MM.1S (cell line): ENCODE results near the gene WHRN.

ENCODE experiments used
- DNase-seq: peaks from one replicate; pipeline ENCODE4 v3.0.0-alpha.2; 2015
- H2AFZ ChIP-seq: fragments of 300-600 bp; sonication (generic); 2 replicates; pipeline ENCODE4 v1.6.0; 2016; ENCODE audit warnings: antibody characterized with exemption, low read length
- H3F3A ChIP-seq: fragments of 300-600 bp; sonication (generic); 2 replicates; pipeline ENCODE4 v1.6.1; 2016; ENCODE audit warnings: mild to moderate bottlenecking, antibody characterized with exemption, low read length, moderate library complexity, mixed read lengths; ENCODE audit not compliant: insufficient read depth
- H3K27ac ChIP-seq: fragments of 300-600 bp; sonication (generic); 2 replicates; pipeline ENCODE4 v1.5.1; 2016; ENCODE audit warnings: mild to moderate bottlenecking, low read length
- H3K27me3 ChIP-seq: fragments of 300-600 bp; sonication (generic); replicated peaks from 2 replicates; pipeline ENCODE4 v1.6.0; 2016; ENCODE audit warnings: low read length; ENCODE audit not compliant: insufficient read depth
- H3K36me3 ChIP-seq: fragments of 300-600 bp; sonication (generic); replicated peaks from 2 replicates; pipeline ENCODE4 v1.6.1; 2016; ENCODE audit warnings: mild to moderate bottlenecking, low read length, mixed read lengths; ENCODE audit not compliant: insufficient read depth
- H3K4me1 ChIP-seq: fragments of 300-600 bp; sonication (generic); 2 replicates; pipeline ENCODE4 v1.6.1; 2016; ENCODE audit warnings: low read length, mixed read lengths
- H3K4me2 ChIP-seq: fragments of 300-600 bp; sonication (generic); 2 replicates; pipeline ENCODE4 v1.6.0; 2016; ENCODE audit warnings: low read depth, low read length
- H3K4me3 ChIP-seq: fragments of 300-600 bp; sonication (generic); 2 replicates; pipeline ENCODE4 v1.5.1; 2016; ENCODE audit warnings: low read length, mixed read lengths
- H3K79me2 ChIP-seq: fragments of 300-600 bp; sonication (generic); 2 replicates; pipeline ENCODE4 v1.6.1; 2016; ENCODE audit warnings: mixed run types, low read length, mixed read lengths
- H3K9ac ChIP-seq: fragments of 300-600 bp; sonication (generic); 2 replicates; pipeline ENCODE4 v1.6.1; 2016; ENCODE audit warnings: low read length, mixed read lengths
- H3K9me2 ChIP-seq: fragments of 300-600 bp; sonication (generic); replicated peaks from 2 replicates; pipeline ENCODE4 v1.6.1; 2016; ENCODE audit warnings: mild to moderate bottlenecking, low read length, mixed read lengths; ENCODE audit not compliant: insufficient read depth
- H3K9me3 ChIP-seq: fragments of 300-600 bp; sonication (generic); replicated peaks from 2 replicates; pipeline ENCODE4 v1.6.1; 2016; ENCODE audit warnings: mild to moderate bottlenecking, low read length, mixed read lengths; ENCODE audit not compliant: insufficient read depth
- H4K20me1 ChIP-seq: fragments of 300-600 bp; sonication (generic); 2 replicates; pipeline ENCODE4 v1.6.1; 2016; ENCODE audit warnings: mild to moderate bottlenecking, low read length, moderate library complexity, mixed read lengths; ENCODE audit not compliant: insufficient read depth
- EZH2 ChIP-seq: fragments of 300-600 bp; sonication (generic); optimal IDR thresholded peaks from 2 replicates; pipeline ENCODE3; 2017; ENCODE audit warnings: low read depth, mild to moderate bottlenecking, antibody characterized with exemption, low read length, mixed read lengths
- EZH2phosphoT487 ChIP-seq: fragments of 300-600 bp; sonication (generic); IDR thresholded peaks from 2 replicates; pipeline ENCODE4 v1.6.1; 2018; ENCODE audit warnings: antibody characterized with exemption, low read length
- TF ChIP-seq, protein P1 (sequence below): fragments of 300-600 bp; sonication (generic); IDR thresholded peaks from 2 replicates; pipeline ENCODE4 v1.5.1; 2016; ENCODE audit warnings: antibody characterized with exemption, low read length, mixed read lengths

Gene WHRN

GRCh38 chr9:114396558-114397218, 108.6 kb downstream of the WHRN start:
- H3K4me1 ChIP-seq: peaks cover 9% of the 10 kb centered on the region
- H3K79me2 ChIP-seq: peaks cover 57% of the 10 kb centered on the region
- peak overlapping the region; percentile 97; the same call in 1 of the 2 replicates for H3K27ac ChIP-seq
- no peaks in the 10 kb centered on the region for H4K20me1 ChIP-seq
- H3K9me3 ChIP-seq: no peaks in the 10 kb centered on the region
- H3K4me3 ChIP-seq: peak overlapping the region; percentile 94
- no peaks in the 10 kb centered on the region for H3K9me2 ChIP-seq
- peak overlapping the region; percentile 77 for H3K4me2 ChIP-seq
- DNase-seq: no peak
- H2AFZ ChIP-seq: no peak overlapping the region
- H3F3A ChIP-seq: peaks cover 3% of the 10 kb centered on the region; the same call in 1 of the 2 replicates
- no peaks in the 10 kb centered on the region for H3K27me3 ChIP-seq
- H3K9ac ChIP-seq: peak overlapping the region; percentile 98
- TF ChIP-seq EZH2phosphoT487: no peak
- TF ChIP-seq, protein P1, sequence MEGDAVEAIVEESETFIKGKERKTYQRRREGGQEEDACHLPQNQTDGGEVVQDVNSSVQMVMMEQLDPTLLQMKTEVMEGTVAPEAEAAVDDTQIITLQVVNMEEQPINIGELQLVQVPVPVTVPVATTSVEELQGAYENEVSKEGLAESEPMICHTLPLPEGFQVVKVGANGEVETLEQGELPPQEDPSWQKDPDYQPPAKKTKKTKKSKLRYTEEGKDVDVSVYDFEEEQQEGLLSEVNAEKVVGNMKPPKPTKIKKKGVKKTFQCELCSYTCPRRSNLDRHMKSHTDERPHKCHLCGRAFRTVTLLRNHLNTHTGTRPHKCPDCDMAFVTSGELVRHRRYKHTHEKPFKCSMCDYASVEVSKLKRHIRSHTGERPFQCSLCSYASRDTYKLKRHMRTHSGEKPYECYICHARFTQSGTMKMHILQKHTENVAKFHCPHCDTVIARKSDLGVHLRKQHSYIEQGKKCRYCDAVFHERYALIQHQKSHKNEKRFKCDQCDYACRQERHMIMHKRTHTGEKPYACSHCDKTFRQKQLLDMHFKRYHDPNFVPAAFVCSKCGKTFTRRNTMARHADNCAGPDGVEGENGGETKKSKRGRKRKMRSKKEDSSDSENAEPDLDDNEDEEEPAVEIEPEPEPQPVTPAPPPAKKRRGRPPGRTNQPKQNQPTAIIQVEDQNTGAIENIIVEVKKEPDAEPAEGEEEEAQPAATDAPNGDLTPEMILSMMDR: no peak
- TF ChIP-seq EZH2: no peak
- no peaks in the 10 kb centered on the region for H3K36me3 ChIP-seq

GRCh38 chr9:114395768-114396167, 109.5 kb downstream of the WHRN start:
- Histone ChIP-seq H3F3A (peaks cover 3% of the 10 kb centered on the region; the same call in 1 of the 2 replicates), H3K9me3 (no peaks in the 10 kb centered on the region), H3K4me1 (peaks cover 9% of the 10 kb centered on the region), H2AFZ (no peak overlapping the region), H3K9ac (no peak overlapping the region), H3K79me2 (peaks cover 64% of the 10 kb centered on the region), H3K4me3 (no peak overlapping the region), H3K27ac (no peak overlapping the region), H3K27me3 (no peaks in the 10 kb centered on the region), H3K4me2 (no peak overlapping the region), H3K9me2 (no peaks in the 10 kb centered on the region), H4K20me1 (no peaks in the 10 kb centered on the region), H3K36me3 (no peaks in the 10 kb centered on the region)
- DNase-seq: no peak
- TF ChIP-seq EZH2 (no peak), EZH2phosphoT487 (no peak)
- TF ChIP-seq, protein P1: no peak

DNA sequence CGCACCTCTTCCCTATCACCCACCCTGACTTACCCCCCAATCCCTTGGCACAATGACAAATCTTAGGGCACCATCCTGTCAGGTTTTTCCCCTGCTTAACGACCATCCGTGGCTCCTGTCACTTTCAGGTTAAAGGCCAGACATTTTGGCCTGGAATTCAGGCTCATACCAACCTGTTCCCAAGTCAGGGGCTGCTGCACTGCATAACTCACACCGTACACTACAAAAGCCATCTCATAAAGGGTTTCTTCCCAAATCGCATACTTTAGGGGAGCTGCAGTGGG, 110.0 kb downstream of the WHRN start:
- Histone ChIP-seq H4K20me1 (no peaks in the 10 kb centered on the region), H3K4me1 (peaks cover 9% of the 10 kb centered on the region), H3K4me3 (no peak overlapping the region), H3K79me2 (peaks cover 69% of the 10 kb centered on the region), H3K9ac (no peak overlapping the region), H3F3A (peaks cover 3% of the 10 kb centered on the region; the same call in 1 of the 2 replicates), H3K9me3 (no peaks in the 10 kb centered on the region), H3K9me2 (no peaks in the 10 kb centered on the region), H3K4me2 (no peak overlapping the region), H2AFZ (no peak overlapping the region), H3K36me3 (no peaks in the 10 kb centered on the region), H3K27me3 (no peaks in the 10 kb centered on the region), H3K27ac (no peak overlapping the region)
- TF ChIP-seq, protein P1: no peak
- TF ChIP-seq EZH2 (no peak), EZH2phosphoT487 (no peak)
- no peak for DNase-seq
